Measurements from ENCODE around the gene MKI67. TPM values are rescaled to one million over a fixed set of nuclear protein-coding genes. Genes with fewer than 3 reads are reported as not detected.

The MKI67 gene
- total and polyA plus RNA-seq, 7 experiments from 2014 or later, result 0.05 to 219 (median 0.20) TPM

GRCh38 chr10:128059266-128059981 lies 66.8 kb downstream of the MKI67 start:
- CTCF ChIA-PET, result interaction anchor here (0.6 to 19.9 kb wide), 2 partner anchors 8 to 25 kb away, joined by 3 to 217 read pairs; no protein-coding TSS in a partner anchor
- Histone ChIP-seq H3K36me3 (ENCODE audit: control insufficient read depth in 2 of 3, insufficient read depth in 3 of 3, low read length in 3 of 3) (peaks cover 5 to 53% (median 6%) of the 10 kb centered on the region in 3 experiments), H3K9me3 (ENCODE audit: control insufficient read depth in 2 of 3, low read length in 3 of 3) (no peaks in the 10 kb centered on the region), H3K4me1 (ENCODE audit: control insufficient read depth in 2 of 2, insufficient read depth in 2 of 2, low read length in 2 of 2) (peaks cover 25 to 44% of the 10 kb centered on the region in 2 donors), H3K27ac (ENCODE audit: low read depth, low read length) (peak overlapping the region; percentile 5), H3K4me3 (ENCODE audit: low read length) (no peak overlapping the region), H3K27me3 (ENCODE audit: control insufficient read depth in 2 of 2, insufficient read depth in 2 of 2, low read length in 2 of 2) (no peaks in the 10 kb centered on the region)
- POLR2A ChIA-PET, result interaction anchor here (1.7 kb wide), 1 partner anchor 11 kb away, joined by 10 read pairs; no protein-coding TSS in a partner anchor
- peak overlapping the region; percentile 5 to 92 (median 52) for H3K27ac Mint-ChIP-seq
- intact Hi-C loops (cut with micrococcal nuclease), result no loop called here
- ATAC-seq (no peak), DNase-seq (no peak)
- H3K36me3 Mint-ChIP-seq, result peaks cover 10 to 26% (median 18%) of the 10 kb centered on the region in 5 donors
- peak overlapping the region in 2 of 10 donors; percentile 11 to 59 for H3K4me3 Mint-ChIP-seq
- peaks cover 30 to 77% (median 53%) of the 10 kb centered on the region in 7 donors for H3K4me1 Mint-ChIP-seq
- no peaks in the 10 kb centered on the region for H3K27me3 Mint-ChIP-seq
- no peaks in the 10 kb centered on the region for H3K9me3 Mint-ChIP-seq

- intact Hi-C loops (cut with micrococcal nuclease), result no loop called here
- peak overlapping the region in 7 of 9 donors; percentile 5 to 78 (median 57) for H3K27ac Mint-ChIP-seq
- H3K4me1 Mint-ChIP-seq, result peaks cover 23 to 74% (median 46%) of the 10 kb centered on the region in 7 donors
- Histone ChIP-seq H3K36me3 (ENCODE audit: control insufficient read depth in 2 of 3, insufficient read depth in 3 of 3, low read length in 3 of 3) (peaks cover 5 to 57% (median 6%) of the 10 kb centered on the region in 3 experiments), H3K27me3 (ENCODE audit: control insufficient read depth in 2 of 2, insufficient read depth in 2 of 2, low read length in 2 of 2) (no peaks in the 10 kb centered on the region), H3K4me3 (ENCODE audit: low read length) (no peak overlapping the region), H3K4me1 (ENCODE audit: control insufficient read depth in 2 of 2, insufficient read depth in 2 of 2, low read length in 2 of 2) (peaks cover 18 to 37% of the 10 kb centered on the region in 2 donors), H3K9me3 (ENCODE audit: control insufficient read depth in 2 of 3, low read length in 3 of 3) (no peaks in the 10 kb centered on the region), H3K27ac (ENCODE audit: low read depth, low read length) (no peak overlapping the region)
- CTCF ChIA-PET, result interaction anchor here (0.6 to 19.9 kb wide), 3 partner anchors 8 to 24 kb away, joined by 3 to 217 read pairs (median 10); no protein-coding TSS in a partner anchor
- H3K27me3 Mint-ChIP-seq, result no peaks in the 10 kb centered on the region
- peaks cover 10 to 24% (median 18%) of the 10 kb centered on the region in 5 donors for H3K36me3 Mint-ChIP-seq
- H3K9me3 Mint-ChIP-seq, result no peaks in the 10 kb centered on the region
- H3K4me3 Mint-ChIP-seq, result no peak overlapping the region
- ATAC-seq (no peak), DNase-seq (no peak)
- POLR2A ChIA-PET, result interaction anchor here (1.7 kb wide), 1 partner anchor 11 kb away, joined by 10 read pairs; no protein-coding TSS in a partner anchor
Measured at GRCh38 chr10:128058750-128059134, 67.5 kb downstream of the MKI67 start.

DNA sequence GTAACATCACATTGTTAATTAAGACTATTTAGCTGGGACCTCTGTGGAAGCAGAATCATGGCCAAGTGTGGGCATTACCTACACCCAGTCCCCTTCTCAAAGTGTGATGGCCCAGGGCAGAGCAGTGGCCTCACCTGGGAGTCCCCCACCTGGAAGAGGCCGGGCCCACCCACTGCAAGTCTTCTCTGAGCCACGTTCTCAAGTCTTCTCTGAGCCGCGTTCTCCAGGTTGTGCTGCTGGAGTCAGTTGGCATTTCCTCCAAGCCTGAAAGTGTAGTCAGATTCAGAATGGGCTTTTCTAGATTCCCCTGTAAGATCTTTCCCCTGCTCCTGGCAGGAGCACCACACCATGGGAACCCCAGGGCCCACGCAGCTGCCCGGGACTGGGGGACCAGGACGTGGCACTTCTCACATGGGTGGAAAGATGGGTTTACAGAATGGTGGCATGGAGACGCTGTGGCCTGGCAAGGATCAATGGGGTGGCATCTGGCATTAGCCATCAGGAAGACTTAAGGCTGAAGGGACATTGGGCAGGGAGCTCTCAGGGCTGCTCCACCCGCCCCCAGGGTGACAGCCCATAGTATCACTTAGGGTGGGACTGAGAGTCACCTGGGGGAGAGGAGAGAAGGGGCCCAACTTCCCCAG lies 68.0 kb downstream of the MKI67 start:
- peaks cover 13 to 32% of the 10 kb centered on the region in 2 donors for H3K4me1 ChIP-seq (ENCODE audit: control insufficient read depth in 2 of 2, insufficient read depth in 2 of 2, low read length in 2 of 2)

DNA sequence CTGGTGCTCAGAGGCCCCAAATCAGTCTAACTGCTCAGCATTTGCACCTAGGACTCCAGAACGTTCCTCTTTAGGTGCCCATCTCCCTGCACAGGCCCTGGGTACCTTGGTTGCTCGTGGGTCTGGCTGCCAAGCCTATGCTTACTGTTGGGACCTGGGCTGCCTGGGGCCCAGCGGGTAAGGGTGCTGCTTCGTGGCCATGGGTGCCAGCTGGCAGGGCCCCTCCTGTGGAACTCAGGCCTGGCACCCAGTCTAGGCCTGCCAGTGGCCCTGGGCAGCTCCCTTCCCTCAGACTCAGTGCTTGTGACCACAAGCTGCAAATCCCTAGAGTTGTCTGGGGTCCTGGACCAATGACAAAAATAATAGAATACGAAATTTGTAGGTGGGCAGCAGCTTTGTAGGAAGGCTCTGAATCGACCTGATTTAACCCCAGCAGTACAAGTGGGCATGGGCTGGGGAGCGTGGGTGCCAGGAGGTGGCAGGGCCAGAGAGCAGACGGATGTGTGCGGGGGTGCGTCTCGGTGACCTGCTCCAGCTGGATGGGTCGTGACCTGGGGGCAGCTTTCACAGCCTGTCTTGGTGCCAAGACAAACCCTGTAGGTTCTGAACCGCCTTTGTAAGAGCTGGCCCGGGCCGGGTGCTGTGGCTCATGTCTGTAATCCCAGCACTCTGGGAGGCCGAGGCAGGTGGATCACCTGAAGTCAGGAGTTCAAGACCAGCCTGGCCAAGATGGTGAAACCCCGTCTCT lies 69.7 kb downstream of the MKI67 start:
- Histone ChIP-seq H3K4me1 (ENCODE audit: control insufficient read depth in 2 of 2, insufficient read depth in 2 of 2, low read length in 2 of 2) (peaks cover 0 to 22% of the 10 kb centered on the region in 2 donors), H3K4me3 (ENCODE audit: low read length) (no peak overlapping the region), H3K9me3 (ENCODE audit: control insufficient read depth in 2 of 3, low read length in 3 of 3) (no peaks in the 10 kb centered on the region), H3K27ac (ENCODE audit: low read depth, low read length) (no peak overlapping the region), H3K27me3 (ENCODE audit: control insufficient read depth in 2 of 2, insufficient read depth in 2 of 2, low read length in 2 of 2) (no peaks in the 10 kb centered on the region), H3K36me3 (ENCODE audit: control insufficient read depth in 2 of 3, insufficient read depth in 3 of 3, low read length in 3 of 3) (peaks cover 5 to 78% (median 6%) of the 10 kb centered on the region in 3 experiments)
- H3K4me1 Mint-ChIP-seq, result peaks cover 10 to 66% (median 37%) of the 10 kb centered on the region in 7 donors
- intact Hi-C loops (cut with micrococcal nuclease), result no loop called here
- no peak for ATAC-seq
- ChIA-PET POLR2A (no interaction called here), CTCF (no interaction called here)
- peak overlapping the region in 2 of 9 donors; percentile 5 to 76 for H3K27ac Mint-ChIP-seq
- no peak overlapping the region for H3K4me3 Mint-ChIP-seq
- DNase-seq, result no peak
- no peaks in the 10 kb centered on the region for H3K27me3 Mint-ChIP-seq
- no peaks in the 10 kb centered on the region for H3K9me3 Mint-ChIP-seq
- H3K36me3 Mint-ChIP-seq, result peaks cover 10 to 33% (median 17%) of the 10 kb centered on the region in 5 donors

More for the DNA sequence above, 68.0 kb downstream of the MKI67 start:
- CTCF ChIA-PET, result interaction anchor here (2.1 to 19.9 kb wide), 2 partner anchors 11 to 24 kb away, joined by 10 to 217 read pairs; no protein-coding TSS in a partner anchor
- POLR2A ChIA-PET, result interaction anchor here (1.7 kb wide), 1 partner anchor 10 kb away, joined by 10 read pairs; no protein-coding TSS in a partner anchor
- Histone ChIP-seq H3K9me3 (ENCODE audit: control insufficient read depth in 2 of 3, low read length in 3 of 3) (no peaks in the 10 kb centered on the region), H3K27me3 (ENCODE audit: control insufficient read depth in 2 of 2, insufficient read depth in 2 of 2, low read length in 2 of 2) (no peaks in the 10 kb centered on the region), H3K27ac (ENCODE audit: low read depth, low read length) (no peak overlapping the region), H3K36me3 (ENCODE audit: control insufficient read depth in 2 of 3, insufficient read depth in 3 of 3, low read length in 3 of 3) (peaks cover 5 to 60% (median 6%) of the 10 kb centered on the region in 3 experiments), H3K4me3 (ENCODE audit: low read length) (no peak overlapping the region)
- Mint-ChIP-seq H3K36me3 (peaks cover 10 to 22% (median 18%) of the 10 kb centered on the region in 5 donors), H3K27me3 (no peaks in the 10 kb centered on the region), H3K27ac (peak overlapping the region in 7 of 9 donors; percentile 5 to 65 (median 57)), H3K4me3 (no peak overlapping the region), H3K9me3 (no peaks in the 10 kb centered on the region), H3K4me1 (peaks cover 18 to 68% (median 42%) of the 10 kb centered on the region in 7 donors)
- intact Hi-C loops (cut with micrococcal nuclease), result no loop called here
- ATAC-seq, result no peak
- no peak for DNase-seq

- no peak overlapping the region for H3K4me3 ChIP-seq (ENCODE audit: low read length)
- intact Hi-C loops (cut with micrococcal nuclease), result no loop called here
- peaks cover 0 to 78% (median 5%) of the 10 kb centered on the region in 3 experiments for H3K36me3 ChIP-seq (ENCODE audit: control insufficient read depth in 2 of 3, insufficient read depth in 3 of 3, low read length in 3 of 3)
- ChIA-PET POLR2A (interaction anchor here (1.6 kb wide), 1 partner anchor 7 kb away, joined by 5 read pairs; no protein-coding TSS in a partner anchor), CTCF (no interaction called here)
- no peaks in the 10 kb centered on the region for H3K27me3 Mint-ChIP-seq
- peaks cover 10 to 37% (median 22%) of the 10 kb centered on the region in 5 donors for H3K36me3 Mint-ChIP-seq
- ATAC-seq, result no peak
- H3K9me3 Mint-ChIP-seq, result no peaks in the 10 kb centered on the region
- peaks cover 19 to 68% (median 43%) of the 10 kb centered on the region in 7 donors for H3K4me1 Mint-ChIP-seq
- no peaks in the 10 kb centered on the region for H3K9me3 ChIP-seq (ENCODE audit: control insufficient read depth in 2 of 3, low read length in 3 of 3)
- H3K4me3 Mint-ChIP-seq, result no peak overlapping the region
- DNase-seq, result no peak
- H3K27me3 ChIP-seq (ENCODE audit: control insufficient read depth in 2 of 2, insufficient read depth in 2 of 2, low read length in 2 of 2), result no peaks in the 10 kb centered on the region
- no peak overlapping the region for H3K27ac ChIP-seq (ENCODE audit: low read depth, low read length)
- peak overlapping the region in 4 of 9 donors; percentile 8 to 51 (median 45) for H3K27ac Mint-ChIP-seq
- H3K4me1 ChIP-seq (ENCODE audit: control insufficient read depth in 2 of 2, insufficient read depth in 2 of 2, low read length in 2 of 2), result peaks cover 4 to 29% of the 10 kb centered on the region in 2 donors
Measured at GRCh38 chr10:128055061-128055868, 71.0 kb downstream of the MKI67 start.
